ENCODE data around the gene FAS.

DNA sequence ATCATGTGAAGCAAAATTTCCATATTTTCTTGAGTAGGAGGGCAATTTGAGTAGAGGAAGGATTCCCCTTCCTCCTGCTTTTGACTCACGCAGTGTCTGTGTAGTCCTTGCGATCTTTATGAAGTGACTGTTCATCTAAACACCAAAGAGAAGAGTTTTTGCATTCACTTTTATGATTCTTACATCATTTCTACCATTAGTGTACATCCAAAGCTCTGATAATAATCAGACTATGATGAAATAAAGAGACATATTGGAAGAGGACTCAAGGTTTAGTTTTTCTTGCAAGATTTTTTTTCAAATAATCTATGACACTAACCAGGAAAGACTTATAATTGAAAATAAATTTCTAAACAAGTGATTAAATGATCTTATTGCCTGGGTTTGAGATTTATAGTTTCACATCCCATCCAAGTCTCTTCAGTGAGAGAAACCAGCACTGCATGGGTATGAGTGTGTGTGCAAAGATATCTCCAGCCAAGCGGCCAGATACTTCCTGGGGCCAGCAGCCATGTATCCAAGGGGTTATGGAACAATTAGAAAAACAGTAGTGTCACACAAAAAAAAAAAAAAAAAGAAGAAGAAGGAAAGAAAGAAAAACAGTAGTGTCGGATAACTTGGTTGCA is 36.0 kb upstream of the FAS start:
- TF ChIP-seq POLR2A (IDR thresholded peaks at IDR 0.05) (no peak), CTCF (IDR thresholded peaks at IDR 0.05) (no peak)

All from transverse colon (tissue), 3 donors.